Amniotic epithelial cell (primary cell): ENCODE results near the gene SPANXC.
"Not testable (repeated sequence)": the region's sequence is repeated elsewhere in the genome, so short reads cannot be mapped to it uniquely, and the experiment has no call there.

Source experiments
- DNase-seq: peaks from one replicate; pipeline ENCODE4 v3.0.0-alpha.2; 2010; ENCODE audit warnings: low read depth

Gene SPANXC

GRCh38 chrX:141242417-141242816, at the start of gene SPANXC:
TSS of gene SPANXC (minus strand) at chrX:141242517. CDS start at chrX:141242457, 60 bp downstream.
- DNase-seq: not testable (repeated sequence)

- no peak for DNase-seq
Observed at GRCh38 chrX:141279476-141279875, 37.2 kb upstream of the SPANXC start.

- peak; percentile 13 for DNase-seq
Observed at GRCh38 chrX:141278306-141278705, 36.0 kb upstream of the SPANXC start.

- no peak for DNase-seq
Observed at GRCh38 chrX:141258080-141258479, 15.8 kb upstream of the SPANXC start.

GRCh38 chrX:141221611-141222010, 20.7 kb downstream of the SPANXC start:
- DNase-seq: no peak

- peak; percentile 50 for DNase-seq
Observed at GRCh38 chrX:141220342-141221008, 21.8 kb downstream of the SPANXC start.

- no peak for DNase-seq
Observed at GRCh38 chrX:141214196-141214595, 28.1 kb downstream of the SPANXC start.

GRCh38 chrX:141201962-141202361, 40.4 kb downstream of the SPANXC start:
- no peak for DNase-seq
